Skeletal muscle tissue (tissue), 4 donors: ENCODE data around the gene DPYSL5. TPM values are rescaled to one million over a fixed set of nuclear protein-coding genes. Genes with fewer than 3 reads are reported as not detected.
A peak's percentile ranks its signal among the peaks of the same experiment; 100 is the strongest.

Source experiments
- H3K27ac ChIP-seq: one replicate; pipeline ENCODE4 v1.7.0; 2013; ENCODE audit warnings: mild to moderate bottlenecking, low read depth, low read length, inconsistent platforms
- H3K27me3 ChIP-seq, 3 donors: one replicate each; pipeline ENCODE4 v1.7.0; 2013; ENCODE audit warnings: low read length in 3 of 3; ENCODE audit not compliant: control insufficient read depth in 3 of 3, insufficient read depth in 3 of 3
- H3K36me3 ChIP-seq, 3 donors: one replicate each; pipeline ENCODE4 v1.7.0; 2013; ENCODE audit warnings: low read length in 3 of 3; ENCODE audit not compliant: control insufficient read depth in 3 of 3, insufficient read depth in 3 of 3
- H3K4me1 ChIP-seq, 3 donors: one replicate each; pipeline ENCODE4 v1.7.0; 2013; ENCODE audit warnings: low read length in 3 of 3, mild to moderate bottlenecking in 3 of 3; ENCODE audit not compliant: control insufficient read depth in 3 of 3, insufficient read depth in 3 of 3
- H3K4me3 ChIP-seq, 3 donors: one replicate each; pipeline ENCODE4 v1.7.0; 2013; ENCODE audit warnings: low read length in 3 of 3
- H3K9ac ChIP-seq, 3 donors: one replicate each; pipeline ENCODE4 v1.7.0; 2013; ENCODE audit warnings: low read length in 3 of 3, mild to moderate bottlenecking in 3 of 3, moderate library complexity in 2 of 3, low read depth in 1 of 3
- H3K9me3 ChIP-seq, 3 donors: one replicate each; pipeline ENCODE4 v1.7.0; 2013; ENCODE audit warnings: low read length in 3 of 3; ENCODE audit not compliant: control insufficient read depth in 3 of 3
- total RNA-seq: library from RNA; depleted of rRNA; stranded (reverse); fragments of >200 nt; gene quantifications from one replicate; pipeline ENCODE4 v1.2.3, GENCODE V29; 2014
- donor health status: Osteomylitis.

The DPYSL5 gene, protein sequence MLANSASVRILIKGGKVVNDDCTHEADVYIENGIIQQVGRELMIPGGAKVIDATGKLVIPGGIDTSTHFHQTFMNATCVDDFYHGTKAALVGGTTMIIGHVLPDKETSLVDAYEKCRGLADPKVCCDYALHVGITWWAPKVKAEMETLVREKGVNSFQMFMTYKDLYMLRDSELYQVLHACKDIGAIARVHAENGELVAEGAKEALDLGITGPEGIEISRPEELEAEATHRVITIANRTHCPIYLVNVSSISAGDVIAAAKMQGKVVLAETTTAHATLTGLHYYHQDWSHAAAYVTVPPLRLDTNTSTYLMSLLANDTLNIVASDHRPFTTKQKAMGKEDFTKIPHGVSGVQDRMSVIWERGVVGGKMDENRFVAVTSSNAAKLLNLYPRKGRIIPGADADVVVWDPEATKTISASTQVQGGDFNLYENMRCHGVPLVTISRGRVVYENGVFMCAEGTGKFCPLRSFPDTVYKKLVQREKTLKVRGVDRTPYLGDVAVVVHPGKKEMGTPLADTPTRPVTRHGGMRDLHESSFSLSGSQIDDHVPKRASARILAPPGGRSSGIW
- total RNA-seq = 3.7 TPM

DNA sequence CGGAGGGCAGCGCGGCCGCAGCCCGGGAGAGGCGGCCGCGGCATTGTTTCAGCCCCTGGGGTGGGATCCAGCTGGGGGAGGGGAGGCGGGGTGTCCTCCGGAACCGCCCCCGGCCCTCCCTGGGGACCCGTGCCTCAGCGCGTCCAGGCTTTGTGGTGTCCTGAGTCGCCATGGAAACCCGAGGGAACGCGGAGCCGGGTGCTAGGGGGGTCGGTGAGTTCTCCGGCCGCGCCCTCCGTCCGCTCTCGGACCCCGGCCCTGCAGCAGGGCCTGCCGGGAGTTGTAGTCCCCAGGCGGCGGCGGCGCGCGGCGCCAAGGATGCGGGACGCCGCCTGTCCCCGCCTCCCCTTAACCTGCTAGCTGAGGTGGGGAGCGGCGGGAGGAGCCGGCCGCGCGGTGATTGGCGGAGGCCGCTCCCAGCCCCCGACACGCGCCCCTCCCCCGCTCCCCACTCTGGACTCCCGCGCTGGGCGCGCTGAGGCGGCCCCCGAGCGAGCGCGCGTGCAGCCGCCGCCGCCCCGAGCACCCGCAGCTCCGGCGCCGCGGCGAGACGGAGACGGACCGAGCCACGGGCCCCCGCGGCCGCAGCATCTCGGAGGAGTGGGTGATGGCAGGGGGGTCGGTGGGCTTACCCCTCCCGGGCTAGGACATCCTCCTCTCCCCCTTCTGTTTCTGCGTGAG, at the start of gene DPYSL5:
TSS of gene DPYSL5 (plus strand) at position 478 of the 681 bp plus-strand sequence. CDS start 50,368 bp downstream, outside the sequence.
- Histone ChIP-seq H3K36me3 (no peaks in the 10 kb centered on the region), H3K27me3 (peaks cover 64 to 69% (median 67%) of the 10 kb centered on the region in 3 donors), H3K4me1 (peaks cover 23 to 40% (median 28%) of the 10 kb centered on the region in 3 donors), H3K27ac (no peak within 1 kb of the TSS), H3K9ac (no peak within 1 kb of the TSS), H3K9me3 (no peaks in the 10 kb centered on the region), H3K4me3 (peak within 1 kb of the TSS in 2 of 3 donors; percentile 32 to 35)

DNA sequence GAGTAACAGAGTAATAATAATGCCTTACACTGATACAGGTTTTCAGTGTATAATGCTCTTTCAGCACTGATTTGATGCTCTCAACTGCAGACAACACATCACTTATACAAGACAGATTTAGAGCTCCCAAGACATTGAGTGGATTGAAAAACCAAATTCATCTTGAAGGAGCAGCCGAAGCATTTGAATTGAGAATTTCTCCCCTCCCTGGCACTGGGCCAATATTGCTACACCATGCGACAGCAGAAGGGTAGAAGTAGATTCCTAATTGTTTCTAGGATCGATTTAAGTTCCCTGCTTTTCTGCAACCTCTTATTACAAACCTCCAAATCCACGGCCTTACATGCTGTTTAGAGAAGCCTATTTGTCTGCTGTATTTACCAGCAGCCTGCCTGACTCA, 46.6 kb upstream of the DPYSL5 start:
- Histone ChIP-seq H3K4me1 (no peaks in the 10 kb centered on the region), H3K9ac (no peak overlapping the region), H3K9me3 (no peaks in the 10 kb centered on the region), H3K27me3 (no peaks in the 10 kb centered on the region), H3K36me3 (no peaks in the 10 kb centered on the region), H3K27ac (no peak overlapping the region), H3K4me3 (no peak overlapping the region)

DNA sequence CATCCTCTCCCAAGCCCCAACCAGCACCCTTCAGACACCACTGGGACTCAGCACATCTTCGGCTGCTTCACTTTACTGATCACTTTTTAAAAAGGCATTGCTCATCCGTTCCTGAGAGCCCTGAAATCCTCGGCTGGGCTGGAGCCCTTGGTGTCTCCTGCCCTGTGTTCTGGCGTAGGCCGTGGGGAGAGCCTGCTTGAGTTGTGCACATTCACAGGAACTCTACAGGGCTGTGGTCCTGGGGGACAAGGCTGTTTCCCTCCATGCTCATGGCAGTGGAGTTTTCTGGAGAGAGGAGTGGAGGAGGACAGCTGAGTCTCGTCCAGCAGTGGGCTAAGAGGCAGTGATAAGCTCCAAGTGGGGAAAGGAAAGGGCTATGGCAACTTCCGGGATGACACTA, 46.1 kb upstream of the DPYSL5 start:
- Histone ChIP-seq H3K9me3 (no peaks in the 10 kb centered on the region), H3K36me3 (no peaks in the 10 kb centered on the region), H3K4me1 (no peaks in the 10 kb centered on the region), H3K27ac (no peak overlapping the region), H3K9ac (no peak overlapping the region), H3K4me3 (no peak overlapping the region), H3K27me3 (no peaks in the 10 kb centered on the region)

DNA sequence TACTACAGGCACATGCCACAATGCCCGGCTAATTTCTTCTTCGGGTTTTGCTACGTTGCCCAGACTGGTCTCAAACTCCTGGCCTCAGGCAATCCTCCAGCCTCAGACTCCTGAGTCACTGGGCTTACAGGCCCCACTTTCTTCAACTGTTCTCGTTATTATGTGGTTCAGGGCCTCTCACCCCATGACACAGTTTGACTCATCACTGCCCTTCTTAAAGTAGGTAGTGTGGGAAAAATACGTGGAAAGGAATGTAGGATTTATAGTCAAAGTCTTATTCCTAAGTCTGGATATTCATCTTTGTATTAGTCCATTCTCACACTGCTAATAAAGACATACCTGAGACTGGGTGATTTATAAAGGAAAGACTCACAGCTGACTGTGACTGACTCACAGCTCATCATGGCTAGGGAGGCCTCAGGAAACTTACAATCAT, 42.7 kb upstream of the DPYSL5 start:
- Histone ChIP-seq H3K4me1 (no peaks in the 10 kb centered on the region), H3K4me3 (no peak overlapping the region), H3K27me3 (peaks cover 0 to 1% (median 0%) of the 10 kb centered on the region in 3 donors), H3K36me3 (no peaks in the 10 kb centered on the region), H3K27ac (no peak overlapping the region), H3K9ac (no peak overlapping the region), H3K9me3 (no peaks in the 10 kb centered on the region)

DNA sequence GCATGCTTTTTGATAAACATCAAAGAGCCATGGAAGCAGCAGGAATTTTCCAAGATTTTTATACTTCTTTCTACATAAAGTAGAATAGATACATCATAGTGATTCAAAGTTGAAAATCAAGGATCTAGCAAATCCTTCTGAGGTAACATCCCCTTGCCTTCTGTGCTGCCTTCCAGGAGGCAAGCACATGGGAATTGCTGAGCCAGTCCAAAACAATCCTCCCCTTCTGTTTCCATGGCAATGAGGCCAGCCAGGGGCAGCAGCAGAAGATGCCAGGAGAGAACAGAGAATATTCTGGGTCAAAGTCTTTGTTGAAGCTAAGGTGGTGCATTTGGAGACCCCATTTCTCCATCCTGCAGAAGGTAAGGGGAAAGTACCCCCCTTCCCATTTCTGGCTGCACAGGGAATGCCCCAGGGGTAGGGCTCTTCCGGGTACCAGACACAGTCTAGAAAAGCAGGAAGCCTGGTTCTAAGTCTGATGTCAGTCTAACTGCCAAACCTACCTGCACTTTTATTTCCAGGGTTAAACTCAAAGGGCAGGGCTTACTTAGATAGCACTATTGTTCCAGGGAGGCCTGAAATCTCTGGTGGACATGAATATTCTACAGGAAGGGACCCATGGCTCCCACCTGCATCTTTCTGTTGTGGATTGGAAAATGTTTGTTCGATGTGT, 40.0 kb upstream of the DPYSL5 start:
- Histone ChIP-seq H3K27ac (no peak overlapping the region), H3K9ac (no peak overlapping the region), H3K4me1 (no peaks in the 10 kb centered on the region), H3K36me3 (no peaks in the 10 kb centered on the region), H3K9me3 (no peaks in the 10 kb centered on the region), H3K27me3 (peaks cover 0 to 17% (median 15%) of the 10 kb centered on the region in 3 donors), H3K4me3 (no peak overlapping the region)

DNA sequence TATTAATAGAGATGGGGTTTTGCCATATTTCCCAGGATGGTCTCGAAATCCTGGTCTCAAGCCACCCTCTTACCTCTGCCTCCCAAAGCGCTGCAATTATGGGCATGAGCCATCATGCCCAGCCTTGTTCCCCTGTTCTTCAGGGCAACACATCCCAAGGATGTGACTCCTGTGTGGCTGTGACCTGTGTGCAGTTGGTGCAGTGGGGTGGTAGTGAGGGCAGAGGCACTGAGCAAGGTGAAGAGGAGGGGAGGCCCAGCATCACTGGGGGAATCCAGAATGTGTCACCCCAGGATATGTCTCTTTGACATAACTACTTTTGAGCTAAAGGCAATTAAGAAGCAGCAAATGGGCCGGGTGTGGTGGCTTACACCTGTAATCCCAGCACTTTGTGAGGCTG, 38.7 kb upstream of the DPYSL5 start:
- Histone ChIP-seq H3K36me3 (no peaks in the 10 kb centered on the region), H3K9ac (no peak overlapping the region), H3K9me3 (no peaks in the 10 kb centered on the region), H3K4me3 (no peak overlapping the region), H3K27ac (no peak overlapping the region), H3K4me1 (no peaks in the 10 kb centered on the region), H3K27me3 (peaks cover 0 to 19% (median 17%) of the 10 kb centered on the region in 3 donors)

DNA sequence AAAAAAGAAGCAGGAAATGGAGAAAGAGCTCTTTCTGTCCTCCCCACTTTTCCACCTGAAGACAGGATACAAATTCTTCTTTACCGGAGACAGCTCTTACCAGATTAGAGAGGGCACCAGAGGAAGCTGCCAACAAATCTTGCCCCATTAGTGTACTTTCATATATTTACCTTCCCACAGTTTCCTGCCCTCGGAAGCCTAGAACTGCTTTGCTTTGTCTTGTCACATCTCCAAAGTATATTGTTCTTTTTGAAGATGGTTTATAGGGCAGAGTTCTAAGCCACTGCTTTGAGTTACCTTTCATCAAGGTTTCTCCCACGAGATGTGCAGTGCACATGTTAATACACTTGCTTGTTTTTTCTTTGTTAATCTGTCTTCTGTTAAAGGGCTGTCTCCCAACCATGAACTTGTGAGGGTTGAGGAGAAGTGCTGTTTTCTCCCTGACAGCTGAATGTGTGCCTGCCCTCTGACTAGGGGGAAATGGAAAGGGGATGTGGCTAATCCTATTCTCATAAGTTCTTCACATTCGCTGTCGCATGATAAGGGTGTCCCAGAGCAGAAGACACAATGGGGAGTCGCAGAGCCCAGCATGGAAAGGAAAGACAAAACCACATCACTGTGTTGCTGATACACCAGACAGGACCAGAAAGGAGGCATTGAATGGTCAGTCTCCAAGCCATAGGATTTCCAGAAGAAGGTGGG, 37.9 kb upstream of the DPYSL5 start:
- Histone ChIP-seq H3K36me3 (no peaks in the 10 kb centered on the region), H3K27me3 (peaks cover 0 to 19% (median 17%) of the 10 kb centered on the region in 3 donors), H3K27ac (no peak overlapping the region), H3K4me3 (no peak overlapping the region), H3K9ac (no peak overlapping the region), H3K4me1 (no peaks in the 10 kb centered on the region), H3K9me3 (no peaks in the 10 kb centered on the region)

DNA sequence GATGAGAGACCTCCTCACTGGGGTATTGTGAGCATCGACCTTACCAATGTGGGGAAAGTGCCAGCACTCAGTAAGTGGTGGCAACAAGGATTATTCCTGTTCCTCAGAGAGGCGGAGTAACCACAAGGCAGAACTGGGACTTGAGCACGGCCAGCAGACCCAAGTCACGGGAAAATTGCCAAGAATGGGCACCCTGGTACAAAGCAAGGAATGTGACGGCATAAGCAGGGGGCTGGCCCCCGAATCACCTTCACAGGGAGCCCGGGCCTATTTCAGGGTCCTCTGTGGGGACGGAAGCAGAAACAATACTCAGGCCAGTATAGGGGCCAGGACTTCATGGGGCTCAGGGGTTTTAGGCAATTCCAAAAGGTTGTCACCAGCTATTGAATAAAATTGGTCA, 36.7 kb upstream of the DPYSL5 start:
- Histone ChIP-seq H3K9me3 (no peaks in the 10 kb centered on the region), H3K27ac (no peak overlapping the region), H3K9ac (no peak overlapping the region), H3K4me1 (no peaks in the 10 kb centered on the region), H3K27me3 (peaks cover 0 to 19% (median 17%) of the 10 kb centered on the region in 3 donors), H3K36me3 (no peaks in the 10 kb centered on the region), H3K4me3 (no peak overlapping the region)

DNA sequence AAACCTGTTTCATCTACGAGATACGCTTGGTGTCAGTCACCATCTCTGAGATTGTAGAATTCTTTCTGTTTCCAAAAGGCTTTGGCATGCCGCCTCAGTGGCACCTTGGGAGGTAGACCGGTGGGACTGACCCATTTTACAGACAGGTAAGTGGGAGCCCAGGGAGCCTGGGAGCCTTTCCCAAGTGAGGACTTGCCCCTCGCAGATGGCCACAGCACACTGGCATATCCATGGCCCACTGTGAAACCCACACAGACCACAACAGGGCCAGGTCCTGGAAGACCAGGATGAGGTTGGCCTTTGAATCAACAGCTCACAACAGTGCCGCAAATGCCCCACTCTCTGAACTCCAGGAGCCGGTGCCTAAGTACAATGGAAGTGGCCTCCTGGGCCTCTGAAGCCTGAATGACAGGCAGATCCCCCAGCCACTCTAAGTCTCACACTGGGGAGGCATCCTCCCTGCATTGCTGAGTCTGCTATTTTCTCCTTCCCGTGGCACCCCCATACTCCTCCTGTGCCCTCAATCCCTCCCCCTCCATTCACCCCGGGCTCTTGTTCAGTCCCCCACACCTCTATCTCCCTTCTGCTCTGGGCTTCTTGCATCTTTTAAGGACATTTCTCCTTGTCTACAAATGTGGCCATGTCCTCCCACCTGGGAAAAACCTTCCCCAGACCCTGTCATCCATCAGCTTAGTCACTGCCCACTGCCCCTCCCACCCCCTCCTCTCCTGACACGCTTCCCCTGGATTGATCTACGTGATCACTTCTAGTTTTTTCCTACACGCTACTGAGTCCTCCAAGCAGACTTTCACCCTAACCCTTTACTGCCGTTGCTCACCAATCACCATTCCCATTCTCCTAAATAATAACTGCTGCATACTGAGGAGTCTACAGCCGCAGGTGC, 35.9 kb upstream of the DPYSL5 start:
- H3K4me1 ChIP-seq = no peaks in the 10 kb centered on the region
- no peak overlapping the region for H3K9ac ChIP-seq
- no peaks in the 10 kb centered on the region for H3K9me3 ChIP-seq
- no peaks in the 10 kb centered on the region for H3K36me3 ChIP-seq
- H3K27ac ChIP-seq = no peak overlapping the region
- H3K4me3 ChIP-seq = no peak overlapping the region
- peaks cover 5 to 21% (median 19%) of the 10 kb centered on the region in 3 donors for H3K27me3 ChIP-seq
